Neural progenitor cell (in vitro differentiated cells): Measurements from ENCODE around the gene ACOXL. TPM values are rescaled to one million over a fixed set of nuclear protein-coding genes. Genes with fewer than 3 reads are reported as not detected.

Source experiments
- DNase-seq: peaks from one replicate; pipeline ENCODE4 v3.0.0-alpha.2; 2016; ENCODE audit warnings: low spot score
- H2AFZ ChIP-seq: fragments of 200-600 bp; sonication (generic); replicated peaks from 2 replicates; pipeline ENCODE4 v1.6.1; 2016; ENCODE audit warnings: antibody characterized with exemption
- H3F3A ChIP-seq: fragments of 200-600 bp; sonication (generic); 2 replicates; pipeline ENCODE4 v1.6.1; 2016; ENCODE audit warnings: antibody characterized with exemption, low read depth
- H3K27ac ChIP-seq: fragments of 200-600 bp; sonication (generic); 2 replicates; pipeline ENCODE4 v1.5.1; 2016; ENCODE audit warnings: mild to moderate bottlenecking
- H3K27me3 ChIP-seq: fragments of 200-600 bp; sonication (generic); 2 replicates; pipeline ENCODE4 v1.6.1; 2016; ENCODE audit warnings: mild to moderate bottlenecking, moderate library complexity
- H3K36me3 ChIP-seq: fragments of 200-600 bp; sonication (generic); 2 replicates; pipeline ENCODE4 v1.5.1; 2016
- H3K4me1 ChIP-seq: fragments of 200-600 bp; sonication (generic); 2 replicates; pipeline ENCODE4 v1.6.1; 2016; ENCODE audit warnings: mixed run types
- H3K4me2 ChIP-seq: fragments of 200-600 bp; sonication (generic); 2 replicates; pipeline ENCODE4 v1.6.1; 2016
- H3K4me3 ChIP-seq: fragments of 200-600 bp; sonication (generic); 2 replicates; pipeline ENCODE4 v1.5.1; 2016
- H3K79me2 ChIP-seq: fragments of 200-600 bp; sonication (generic); 2 replicates; pipeline ENCODE4 v1.6.1; 2016; ENCODE audit warnings: low read depth
- H3K9ac ChIP-seq: fragments of 200-600 bp; sonication (generic); 2 replicates; pipeline ENCODE4 v1.6.1; 2016
- H3K9me3 ChIP-seq: fragments of 200-600 bp; sonication (generic); 2 replicates; pipeline ENCODE4 v1.5.1; 2016; ENCODE audit warnings: low read depth
- H4K20me1 ChIP-seq: fragments of 200-600 bp; sonication (generic); 2 replicates; pipeline ENCODE4 v1.6.1; 2016; ENCODE audit warnings: low read depth
- H3K27ac Mint-ChIP-seq: 3 replicates; pipeline ENCODE4 v1.8.0; 2021; ENCODE audit warnings: mixed read lengths
- H3K27me3 Mint-ChIP-seq: 2 replicates; pipeline ENCODE4 v1.8.0; 2022; ENCODE audit warnings: low read depth, mild to moderate bottlenecking, inconsistent platforms, moderate library complexity, mixed read lengths; ENCODE audit not compliant: insufficient read depth
- H3K36me3 Mint-ChIP-seq: 3 replicates; pipeline ENCODE4 v1.8.0; 2021; ENCODE audit warnings: mixed read lengths
- H3K4me1 Mint-ChIP-seq: 3 replicates; pipeline ENCODE4 v1.8.0; 2021; ENCODE audit warnings: mixed read lengths
- H3K4me3 Mint-ChIP-seq: 3 replicates; pipeline ENCODE4 v1.8.0; 2021; ENCODE audit warnings: mild to moderate bottlenecking, moderate library complexity, mixed read lengths
- H3K9me3 Mint-ChIP-seq: 3 replicates; pipeline ENCODE4 v1.8.0; 2020; ENCODE audit warnings: mixed read lengths
- EZH2 ChIP-seq: fragments of 200-600 bp; sonication (generic); IDR thresholded peaks from 2 replicates; pipeline ENCODE4 v1.6.1; 2017; ENCODE audit warnings: antibody characterized with exemption, mild to moderate bottlenecking, moderate library complexity
- EZH2phosphoT487 ChIP-seq: fragments of 200-600 bp; sonication (generic); IDR thresholded peaks from 2 replicates; pipeline ENCODE4 v1.6.1; 2017; ENCODE audit warnings: antibody characterized with exemption
- total RNA-seq: library from RNA; depleted of rRNA; stranded (reverse); fragments of >200 nt; gene quantifications from 2 replicates; pipeline ENCODE4 v1.2.3, GENCODE V29; 2015; ENCODE audit warnings: low replicate concordance
- TF ChIP-seq, protein P1 (sequence below): fragments of 200-600 bp; sonication (generic); IDR thresholded peaks from 2 replicates; pipeline ENCODE4 v1.5.1; 2017; ENCODE audit warnings: antibody characterized with exemption, mild to moderate bottlenecking

ACOXL gene
- total RNA-seq, 1 donor from 2014 or later = 2.9 TPM

DNA sequence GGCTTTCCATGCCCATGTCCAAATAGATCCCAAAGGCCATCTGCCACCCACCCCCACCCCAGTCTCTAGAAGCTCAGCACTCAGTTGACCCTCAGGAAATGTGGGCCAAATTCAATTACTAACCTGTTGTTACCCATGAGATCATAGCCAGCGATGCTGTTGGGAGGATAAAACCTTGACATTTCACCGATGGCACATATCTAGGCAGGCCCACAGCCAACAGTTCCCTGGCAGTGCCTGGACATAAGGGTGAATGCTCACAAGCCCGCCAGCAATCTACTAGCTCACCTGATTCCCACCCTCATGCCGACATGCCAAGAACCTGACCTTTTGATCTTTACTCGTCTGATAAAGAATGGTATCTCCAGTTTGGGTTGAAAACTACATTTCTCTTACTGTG lies 11.8 kb upstream of the ACOXL start:
- H3K9ac ChIP-seq = no peak overlapping the region
- TF ChIP-seq EZH2 = no peak
- TF ChIP-seq, protein P1, sequence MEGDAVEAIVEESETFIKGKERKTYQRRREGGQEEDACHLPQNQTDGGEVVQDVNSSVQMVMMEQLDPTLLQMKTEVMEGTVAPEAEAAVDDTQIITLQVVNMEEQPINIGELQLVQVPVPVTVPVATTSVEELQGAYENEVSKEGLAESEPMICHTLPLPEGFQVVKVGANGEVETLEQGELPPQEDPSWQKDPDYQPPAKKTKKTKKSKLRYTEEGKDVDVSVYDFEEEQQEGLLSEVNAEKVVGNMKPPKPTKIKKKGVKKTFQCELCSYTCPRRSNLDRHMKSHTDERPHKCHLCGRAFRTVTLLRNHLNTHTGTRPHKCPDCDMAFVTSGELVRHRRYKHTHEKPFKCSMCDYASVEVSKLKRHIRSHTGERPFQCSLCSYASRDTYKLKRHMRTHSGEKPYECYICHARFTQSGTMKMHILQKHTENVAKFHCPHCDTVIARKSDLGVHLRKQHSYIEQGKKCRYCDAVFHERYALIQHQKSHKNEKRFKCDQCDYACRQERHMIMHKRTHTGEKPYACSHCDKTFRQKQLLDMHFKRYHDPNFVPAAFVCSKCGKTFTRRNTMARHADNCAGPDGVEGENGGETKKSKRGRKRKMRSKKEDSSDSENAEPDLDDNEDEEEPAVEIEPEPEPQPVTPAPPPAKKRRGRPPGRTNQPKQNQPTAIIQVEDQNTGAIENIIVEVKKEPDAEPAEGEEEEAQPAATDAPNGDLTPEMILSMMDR = no peak
- no peak for TF ChIP-seq EZH2phosphoT487

DNA sequence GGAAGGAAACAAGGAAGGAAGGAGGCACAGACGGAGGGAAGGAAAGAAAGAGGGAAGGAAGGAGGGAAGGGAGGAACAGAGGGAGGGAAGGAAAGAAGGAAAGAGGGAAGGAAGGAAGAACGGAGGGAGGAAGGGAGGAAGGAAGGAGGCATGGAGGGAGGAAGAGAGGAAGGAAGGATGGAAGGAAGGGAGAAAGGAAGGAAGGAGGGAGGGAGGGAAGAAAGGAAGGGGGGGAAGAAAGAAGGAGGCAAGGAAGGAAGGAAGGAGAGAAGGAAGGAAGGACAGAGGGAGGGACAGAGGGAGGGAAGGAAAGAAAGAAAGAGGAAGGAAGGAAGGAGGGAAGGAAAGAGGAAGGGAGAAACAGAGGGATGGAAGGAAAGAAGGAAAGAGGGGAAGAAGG lies 7.6 kb upstream of the ACOXL start:
- Mint-ChIP-seq H3K27ac (no peak overlapping the region), H3K27me3 (peaks cover 7% of the 10 kb centered on the region), H3K4me3 (no peak overlapping the region), H3K4me1 (peaks cover 3% of the 10 kb centered on the region), H3K9me3 (no peaks in the 10 kb centered on the region), H3K36me3 (no peaks in the 10 kb centered on the region)
- no peak for DNase-seq
- H3K4me3 ChIP-seq = no peak overlapping the region
- H3K36me3 ChIP-seq = no peaks in the 10 kb centered on the region
- no peak overlapping the region for H3K9ac ChIP-seq
- H3F3A ChIP-seq = peaks cover 14% of the 10 kb centered on the region
- no peak for TF ChIP-seq EZH2phosphoT487
- TF ChIP-seq, protein P1 = no peak
- no peak overlapping the region for H2AFZ ChIP-seq
- H4K20me1 ChIP-seq = no peaks in the 10 kb centered on the region
- no peaks in the 10 kb centered on the region for H3K27me3 ChIP-seq
- H3K9me3 ChIP-seq = no peaks in the 10 kb centered on the region
- no peaks in the 10 kb centered on the region for H3K79me2 ChIP-seq
- H3K4me2 ChIP-seq = no peak overlapping the region
- no peak overlapping the region for H3K27ac ChIP-seq
- H3K4me1 ChIP-seq = peaks cover 11% of the 10 kb centered on the region

More for the DNA sequence above, 11.8 kb upstream of the ACOXL start:
- H2AFZ ChIP-seq = no peak overlapping the region
- H3K4me3 ChIP-seq = no peak overlapping the region
- H3K4me2 ChIP-seq = no peak overlapping the region
- no peak for DNase-seq
- no peaks in the 10 kb centered on the region for H3K79me2 ChIP-seq
- no peaks in the 10 kb centered on the region for H4K20me1 ChIP-seq
- Mint-ChIP-seq H3K4me1 (peaks cover 3% of the 10 kb centered on the region), H3K36me3 (no peaks in the 10 kb centered on the region), H3K27ac (no peak overlapping the region), H3K9me3 (no peaks in the 10 kb centered on the region), H3K4me3 (no peak overlapping the region), H3K27me3 (peaks cover 9% of the 10 kb centered on the region)
- H3K9me3 ChIP-seq = no peaks in the 10 kb centered on the region
- no peaks in the 10 kb centered on the region for H3K36me3 ChIP-seq
- no peaks in the 10 kb centered on the region for H3K27me3 ChIP-seq
- H3F3A ChIP-seq = no peaks in the 10 kb centered on the region
- H3K27ac ChIP-seq = no peak overlapping the region
- no peaks in the 10 kb centered on the region for H3K4me1 ChIP-seq

DNA sequence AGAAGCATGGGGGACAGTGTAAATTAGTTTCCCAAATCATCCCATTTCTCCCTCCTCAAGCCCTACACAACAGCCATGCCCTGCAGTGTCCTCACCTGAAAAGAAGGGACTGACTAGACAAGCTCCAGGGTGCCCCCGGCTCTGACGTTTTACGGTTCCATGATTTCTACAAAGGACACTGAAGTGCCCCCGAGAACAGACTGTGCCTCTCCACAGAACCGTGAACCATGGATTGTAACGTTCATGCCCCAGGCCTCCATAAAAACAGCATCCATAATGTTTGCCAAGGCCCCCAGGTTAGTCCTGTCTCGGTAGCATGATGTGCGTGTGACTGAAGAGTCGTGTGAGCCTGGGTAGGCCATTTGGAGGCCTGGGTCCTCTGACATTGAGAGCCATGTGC lies 7.0 kb upstream of the ACOXL start:
- H3K9ac ChIP-seq = no peak overlapping the region
- no peaks in the 10 kb centered on the region for H3K27me3 ChIP-seq
- DNase-seq = no peak
- no peaks in the 10 kb centered on the region for H4K20me1 ChIP-seq
- Mint-ChIP-seq H3K27me3 (peaks cover 5% of the 10 kb centered on the region), H3K9me3 (peaks cover under 1% of the 10 kb centered on the region), H3K4me3 (no peak overlapping the region), H3K4me1 (peaks cover 3% of the 10 kb centered on the region), H3K36me3 (no peaks in the 10 kb centered on the region), H3K27ac (no peak overlapping the region)
- no peaks in the 10 kb centered on the region for H3K9me3 ChIP-seq
- H3K79me2 ChIP-seq = no peaks in the 10 kb centered on the region
- no peak overlapping the region for H3K27ac ChIP-seq
- H2AFZ ChIP-seq = no peak overlapping the region
- H3K4me3 ChIP-seq = no peak overlapping the region
- H3K4me1 ChIP-seq = peaks cover 11% of the 10 kb centered on the region
- H3K4me2 ChIP-seq = no peak overlapping the region
- TF ChIP-seq, protein P1 = no peak
- TF ChIP-seq EZH2 = no peak
- TF ChIP-seq EZH2phosphoT487 = no peak
- H3K36me3 ChIP-seq = no peaks in the 10 kb centered on the region
- peaks cover 16% of the 10 kb centered on the region for H3F3A ChIP-seq

DNA sequence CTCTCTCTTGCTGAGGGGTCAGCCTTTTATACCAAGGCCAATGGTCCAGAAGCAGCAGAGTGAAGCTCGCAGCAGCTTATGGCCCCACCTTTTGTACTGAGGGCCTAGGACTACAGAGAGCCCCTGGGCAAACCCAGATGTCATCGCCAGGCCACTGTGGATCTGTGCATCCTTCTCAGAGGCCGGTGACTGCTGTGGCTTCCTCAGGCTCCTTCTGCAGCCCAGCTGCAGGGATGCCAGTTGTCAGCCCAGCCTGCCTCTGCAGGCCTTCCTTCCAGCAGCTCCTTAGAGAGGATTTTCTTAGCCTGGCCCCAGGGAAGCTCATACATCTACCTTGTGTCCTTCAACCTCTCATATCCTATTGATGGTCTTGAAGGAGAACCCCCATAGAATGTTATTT lies 6.5 kb upstream of the ACOXL start:
- no peaks in the 10 kb centered on the region for H3K79me2 ChIP-seq
- H2AFZ ChIP-seq = no peak overlapping the region
- Mint-ChIP-seq H3K4me3 (no peak overlapping the region), H3K36me3 (no peaks in the 10 kb centered on the region), H3K27me3 (peaks cover 4% of the 10 kb centered on the region), H3K9me3 (peaks cover 5% of the 10 kb centered on the region), H3K27ac (no peak overlapping the region), H3K4me1 (peaks cover 3% of the 10 kb centered on the region)
- no peak overlapping the region for H3K4me2 ChIP-seq
- no peak overlapping the region for H3K9ac ChIP-seq
- no peaks in the 10 kb centered on the region for H3K9me3 ChIP-seq
- H3K27ac ChIP-seq = no peak overlapping the region
- H4K20me1 ChIP-seq = no peaks in the 10 kb centered on the region
- no peak overlapping the region for H3K4me3 ChIP-seq
- H3K36me3 ChIP-seq = no peaks in the 10 kb centered on the region
- TF ChIP-seq EZH2phosphoT487 (no peak), EZH2 (no peak)
- TF ChIP-seq, protein P1 = no peak
- DNase-seq = no peak
- peaks cover 11% of the 10 kb centered on the region for H3K4me1 ChIP-seq
- H3F3A ChIP-seq = peaks cover 16% of the 10 kb centered on the region
- peaks cover 3% of the 10 kb centered on the region for H3K27me3 ChIP-seq
